ENCODE results near the gene TCP1. TPM values are rescaled to one million over a fixed set of nuclear protein-coding genes. Genes with fewer than 3 reads are reported as not detected.

Gene TCP1
- total RNA-seq = 231 and 276 TPM in 2 replicates

GRCh38 chr6:159789377-159790148, at the start of gene TCP1:
TCP1 (minus strand) TSS chr6:159789602; CDS start chr6:159789468, 134 bp downstream.

DNA sequence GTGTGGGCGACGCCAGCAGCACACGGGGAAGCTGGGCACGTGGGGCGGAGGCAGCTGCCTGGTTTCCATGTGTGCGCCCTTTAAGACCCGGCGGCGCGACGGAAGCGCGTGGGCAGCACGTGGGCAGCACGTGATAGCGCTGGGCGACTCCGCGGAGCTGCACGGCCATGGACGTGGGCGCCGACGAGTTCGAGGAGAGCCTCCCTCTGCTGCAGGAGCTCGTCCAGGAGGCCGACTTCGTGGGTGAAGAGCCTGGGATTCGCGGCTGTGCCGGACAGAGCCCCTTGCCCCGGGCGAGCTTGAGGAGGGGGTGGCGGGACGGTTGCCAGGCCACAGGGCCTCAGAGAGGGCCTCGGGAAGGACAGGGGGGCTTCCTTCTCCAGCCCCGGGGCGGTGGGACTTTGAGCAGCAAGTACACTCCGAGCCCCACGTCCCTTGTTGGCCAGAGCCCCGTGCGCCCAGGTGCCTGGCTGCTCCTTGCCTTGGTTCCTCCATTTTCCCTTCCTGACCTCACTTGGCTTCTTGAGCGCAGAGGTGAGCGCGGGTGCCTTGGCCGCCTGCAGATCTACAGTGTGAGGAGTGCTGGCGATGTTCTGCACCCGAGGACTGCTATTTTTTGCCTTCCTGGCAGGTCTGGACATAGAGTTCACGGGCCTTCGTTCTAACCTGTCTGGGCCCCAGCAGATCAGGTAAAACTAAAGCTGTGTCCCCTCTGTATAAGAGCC, 10.9 kb upstream of the TCP1 start, which contains the start of gene PNLDC1:
TSS of gene PNLDC1 (plus strand) at position 136 of the 725 bp plus-strand sequence. CDS start at position 168, 32 bp downstream.

GRCh38 chr6:159790149-159790955, 950 bp upstream of the TCP1 start, which contains the start of gene MRPL18:
MRPL18 (plus strand) TSS chr6:159790467; CDS start chr6:159790588, 121 bp downstream.

GRCh38 chr6:159761873-159762680, 27.3 kb downstream of the TCP1 start, which contains the start of gene ACAT2:
ACAT2 (plus strand) TSS chr6:159762045; CDS start chr6:159762088, 43 bp downstream.

Other genes starting within 250 kb of the TCP1 start
- 25.5 and 45.1 TPM in 2 replicates for gene SOD2, start 96.4 kb downstream of the TCP1 start, total RNA-seq
- gene WTAP, start 62.1 kb downstream of the TCP1 start, total RNA-seq = 53.0 and 54.1 TPM in 2 replicates
- gene ACAT2, start 27.6 kb downstream of the TCP1 start, total RNA-seq = 55.9 and 70.9 TPM in 2 replicates
- 124 TPM in 2 replicates for gene MRPL18, start 865 bp upstream of the TCP1 start, total RNA-seq
- gene PNLDC1, start 10.7 kb upstream of the TCP1 start, total RNA-seq = 0.14 TPM in 2 replicates
- gene MAS1, start 101.4 kb upstream of the TCP1 start, total RNA-seq = not detected in 2 replicates
- 39.2 and 57.6 TPM in 2 replicates for gene IGF2R, start 179.5 kb upstream of the TCP1 start, total RNA-seq

All from airway epithelial cell (primary cell).